MM.1S (cell line): Measurements from ENCODE around the gene FIBIN.

Experiments
- EZH2 ChIP-seq: fragments of 300-600 bp; sonication (generic); optimal IDR thresholded peaks from 2 replicates; pipeline ENCODE3; 2017; ENCODE audit warnings: low read depth, mild to moderate bottlenecking, antibody characterized with exemption, low read length, mixed read lengths
- TF ChIP-seq, protein P1 (sequence below): fragments of 300-600 bp; sonication (generic); IDR thresholded peaks from 2 replicates; pipeline ENCODE4 v1.5.1; 2016; ENCODE audit warnings: antibody characterized with exemption, low read length, mixed read lengths

DNA sequence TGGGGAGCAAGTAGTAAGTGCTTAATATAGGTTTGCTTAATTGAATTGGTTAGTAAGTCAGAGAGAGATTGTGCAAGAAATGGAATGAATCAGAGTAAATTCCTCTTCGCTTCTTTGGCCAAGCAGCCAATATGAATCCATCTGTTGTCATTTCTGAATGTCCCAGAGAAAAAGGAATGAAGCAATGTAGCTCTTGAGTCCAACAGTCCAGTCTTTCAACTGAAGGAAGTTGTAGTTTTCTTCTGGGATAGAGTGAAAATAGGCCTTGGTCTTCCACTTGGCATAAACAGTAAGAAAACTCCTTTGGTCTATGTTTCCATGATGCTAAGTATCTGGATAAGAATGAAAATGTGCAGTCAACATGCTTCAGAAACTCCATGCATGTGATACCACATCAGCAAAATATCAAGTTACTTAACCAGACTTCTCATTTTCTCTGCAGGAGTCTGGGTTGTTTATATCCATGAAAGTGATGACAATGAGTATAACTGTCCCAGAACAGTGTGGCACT, 1.8 kb upstream of the FIBIN start:
- no peak for TF ChIP-seq EZH2
- TF ChIP-seq, protein P1, sequence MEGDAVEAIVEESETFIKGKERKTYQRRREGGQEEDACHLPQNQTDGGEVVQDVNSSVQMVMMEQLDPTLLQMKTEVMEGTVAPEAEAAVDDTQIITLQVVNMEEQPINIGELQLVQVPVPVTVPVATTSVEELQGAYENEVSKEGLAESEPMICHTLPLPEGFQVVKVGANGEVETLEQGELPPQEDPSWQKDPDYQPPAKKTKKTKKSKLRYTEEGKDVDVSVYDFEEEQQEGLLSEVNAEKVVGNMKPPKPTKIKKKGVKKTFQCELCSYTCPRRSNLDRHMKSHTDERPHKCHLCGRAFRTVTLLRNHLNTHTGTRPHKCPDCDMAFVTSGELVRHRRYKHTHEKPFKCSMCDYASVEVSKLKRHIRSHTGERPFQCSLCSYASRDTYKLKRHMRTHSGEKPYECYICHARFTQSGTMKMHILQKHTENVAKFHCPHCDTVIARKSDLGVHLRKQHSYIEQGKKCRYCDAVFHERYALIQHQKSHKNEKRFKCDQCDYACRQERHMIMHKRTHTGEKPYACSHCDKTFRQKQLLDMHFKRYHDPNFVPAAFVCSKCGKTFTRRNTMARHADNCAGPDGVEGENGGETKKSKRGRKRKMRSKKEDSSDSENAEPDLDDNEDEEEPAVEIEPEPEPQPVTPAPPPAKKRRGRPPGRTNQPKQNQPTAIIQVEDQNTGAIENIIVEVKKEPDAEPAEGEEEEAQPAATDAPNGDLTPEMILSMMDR: no peak
